H1 (cell line): ENCODE results near the gene STAT5A. TPM values are rescaled to one million over a fixed set of nuclear protein-coding genes. Genes with fewer than 3 reads are reported as not detected.

ENCODE experiments used
- ATF3 ChIP-seq: IDR thresholded peaks from 2 replicates; pipeline ENCODE4 v1.6.1; 2011; ENCODE audit warnings: low read depth, mild to moderate bottlenecking, low read length; ENCODE audit not compliant: insufficient read depth
- BCL11A ChIP-seq, 2 experiments: IDR thresholded peaks; one replicate each; pipeline ENCODE4 v1.6.1; 2011; ENCODE audit warnings: low read depth in 2 of 2, low read length in 2 of 2, mild to moderate bottlenecking in 2 of 2
- CEBPB ChIP-seq: IDR thresholded peaks from 2 replicates; pipeline ENCODE4 v1.6.1; 2012; ENCODE audit warnings: low read depth, low read length
- CHD2 ChIP-seq: IDR thresholded peaks from 2 replicates; pipeline ENCODE4 v1.6.1; 2012; ENCODE audit warnings: low read length, improper control_type of control experiment
- CHD7 ChIP-seq: fragments of 300-600 bp; sonication (generic); IDR thresholded peaks from 2 replicates; pipeline ENCODE4 v1.7.1; 2012; ENCODE audit warnings: low read length, moderate library complexity, mild to moderate bottlenecking, inconsistent platforms; ENCODE audit not compliant: insufficient replicate concordance
- MAFK ChIP-seq: IDR thresholded peaks from 2 replicates; pipeline ENCODE4 v1.6.1; 2012; ENCODE audit warnings: low read depth, mild to moderate bottlenecking, improper control_type of control experiment, low read length
- RNF2 ChIP-seq: fragments of 200-900, 300-1000 bp; sonication (generic); IDR thresholded peaks from 2 replicates; pipeline ENCODE4 v1.7.1; 2016; ENCODE audit warnings: borderline replicate concordance, low read depth, mild to moderate bottlenecking, antibody characterized with exemption, low read length; ENCODE audit not compliant: poor library complexity, severe bottlenecking; ENCODE audit errors: missing control alignments
- SAP30 ChIP-seq: fragments of 300-600 bp; sonication (generic); IDR thresholded peaks from 2 replicates; pipeline ENCODE4 v1.7.1; 2012; ENCODE audit warnings: low read length, moderate library complexity, mild to moderate bottlenecking, inconsistent platforms; ENCODE audit not compliant: insufficient read depth, insufficient replicate concordance
- SIN3A ChIP-seq, 2 experiments: IDR thresholded peaks in 1 of 2; conservative IDR thresholded peaks in 1 of 2; 2 replicates each; pipeline ENCODE4 v1.6.1; 2011 to 2012; ENCODE audit warnings: low read length in 2 of 2, improper control_type of control experiment in 1 of 2, low read depth in 1 of 2, mild to moderate bottlenecking in 1 of 2
- ZNF274 ChIP-seq: IDR thresholded peaks from 2 replicates; pipeline ENCODE4 v1.7.0; 2012; ENCODE audit warnings: low read length, borderline replicate concordance; ENCODE audit errors: extremely low read depth
- polyA plus RNA-seq, 7 experiments: library from polyadenylated mRNA; depleted of rRNA in 3 of 7; stranded (reverse) in 5 of 7; unstranded in 2 of 7; fragments of >200 nt in 5 of 7; fragments of 200-250 nt in 2 of 7; gene quantifications; 1 replicate in 5 of 7; 2 replicates in 1 of 7; 4 replicates in 1 of 7; pipeline versions ENCODE4 v1.2.1 to v1.2.3, GENCODE V29; 2011 to 2013; ENCODE audit warnings: missing spikeins in 2 of 7, mixed read lengths in 2 of 7
- total RNA-seq: library from RNA; stranded (reverse); fragmentation: NEBNext Ultra II Directional; extraction: Animal tissue kit (Norgen Biotek cat#: 25700); gene quantifications from 2 replicates; pipeline ENCODE4 v1.2.1, GENCODE V29; 2021

Gene STAT5A
- total and polyA plus RNA-seq, 2 of the 8 experiments (the other 6 are each of a cell fraction or from before 2014, with no cell fraction given) = 4.2 to 5.4 TPM

- no peak for TF ChIP-seq CHD7
- TF ChIP-seq CHD2 = no peak
- TF ChIP-seq MAFK = no peak
- no peak for TF ChIP-seq ATF3
- no peak for TF ChIP-seq CEBPB
- TF ChIP-seq BCL11A (IDR thresholded peaks at IDR 0.05; ENCODE audit: low read depth in 2 of 2, low read length in 2 of 2) = no peak
- no peak for TF ChIP-seq SIN3A (conservative IDR thresholded peaks at IDR 0.05 in 1 of 2, IDR thresholded peaks at IDR 0.05 in 1 of 2; ENCODE audit: low read depth in 1 of 2, low read length in 2 of 2)
- no peak for TF ChIP-seq SAP30
- TF ChIP-seq ZNF274 = no peak
- TF ChIP-seq RNF2 = no peak
These were observed 44.8 kb upstream of the STAT5A start (continued) for GRCh38 chr17:42243493-42243982.
